ENCODE measurements around the gene KIFBP. TPM values are rescaled to one million over a fixed set of nuclear protein-coding genes. Genes with fewer than 3 reads are reported as not detected.

The KIFBP gene
- total and polyA plus RNA-seq, 2 donors (not counting 3 experiments of a cell fraction or from before 2014, with no cell fraction given): 17.6 to 39.8 TPM

DNA sequence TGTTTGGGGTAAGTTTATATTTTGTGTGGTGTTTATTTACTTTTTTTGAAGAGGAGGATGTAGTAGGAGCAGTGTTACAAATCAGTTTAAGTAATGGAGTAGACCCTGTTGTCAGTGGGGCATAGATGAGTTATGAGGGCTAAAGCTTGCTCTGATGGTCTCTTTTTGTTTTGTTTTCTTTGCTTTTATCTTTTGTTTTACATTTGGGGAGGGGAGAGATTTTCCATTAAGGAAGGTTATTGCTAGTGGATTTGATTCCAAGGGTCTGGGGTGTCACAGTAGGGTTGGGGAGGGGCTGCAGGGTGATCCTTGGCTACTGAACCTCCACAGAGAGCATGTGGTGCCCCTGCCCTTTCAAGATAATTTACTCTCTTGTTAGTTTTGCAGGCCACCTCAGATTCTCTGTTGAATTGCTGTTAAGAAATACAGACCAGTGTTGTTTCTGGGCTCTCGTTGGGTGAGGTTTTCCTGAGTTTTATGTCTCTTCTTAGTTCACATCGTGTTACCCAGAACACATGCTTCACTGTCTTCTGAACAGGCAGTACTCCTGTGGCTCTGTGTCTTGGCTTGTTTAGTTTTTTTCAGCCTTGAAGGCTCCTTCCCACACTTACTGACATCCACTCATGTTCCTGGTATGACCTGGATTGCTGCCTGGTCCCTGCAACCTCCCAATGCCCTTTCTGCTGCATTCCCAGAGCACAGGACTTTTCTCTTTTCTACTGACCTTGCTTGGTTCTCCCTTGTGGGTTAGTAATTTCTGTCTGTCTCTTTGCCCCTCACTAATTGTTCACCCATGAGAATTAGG, 4.2 kb downstream of the KIFBP start:
- FAIRE-seq (no peak), DNase-seq (ENCODE audit: low read depth, low spot score) (no peak)
- dilution Hi-C loops (cut with MboI; ENCODE audit: extremely low pct_ligation_motif_present, low sequenced_read_pairs) (no loop called here), intact Hi-C loops (cut with micrococcal nuclease) (no loop called here)
- H3K4me3 ChIP-seq (replicated peaks in 1 of 3; ENCODE audit: insufficient read depth in 1 of 3, low read depth in 1 of 3, low read length in 3 of 3): no peak overlapping the region
- CTCF ChIA-PET: interaction anchor here (1.0 to 1.4 kb wide), 4 partner anchors 12 to 98 kb away, joined by 3 to 7 read pairs (median 4); no protein-coding TSS in a partner anchor
- no peaks in the 10 kb centered on the region for H3K9me1 ChIP-seq (replicated peaks; ENCODE audit: control insufficient read depth, extremely low read depth, insufficient read depth, low read length)
- H2AFZ ChIP-seq (ENCODE audit: low read depth, low read length): no peak overlapping the region
- no peak for TF ChIP-seq EZH2 (IDR thresholded peaks at IDR 0.05; ENCODE audit: borderline replicate concordance, low read depth, low read length, severe bottlenecking)
- TF ChIP-seq MYC (IDR thresholded peaks at IDR 0.05; ENCODE audit: low read depth, low read length): no peak
- no peak for TF ChIP-seq GATA2 (IDR thresholded peaks at IDR 0.05; ENCODE audit: insufficient read depth, insufficient read length, low read depth, low read length)
- TF ChIP-seq, protein P1, sequence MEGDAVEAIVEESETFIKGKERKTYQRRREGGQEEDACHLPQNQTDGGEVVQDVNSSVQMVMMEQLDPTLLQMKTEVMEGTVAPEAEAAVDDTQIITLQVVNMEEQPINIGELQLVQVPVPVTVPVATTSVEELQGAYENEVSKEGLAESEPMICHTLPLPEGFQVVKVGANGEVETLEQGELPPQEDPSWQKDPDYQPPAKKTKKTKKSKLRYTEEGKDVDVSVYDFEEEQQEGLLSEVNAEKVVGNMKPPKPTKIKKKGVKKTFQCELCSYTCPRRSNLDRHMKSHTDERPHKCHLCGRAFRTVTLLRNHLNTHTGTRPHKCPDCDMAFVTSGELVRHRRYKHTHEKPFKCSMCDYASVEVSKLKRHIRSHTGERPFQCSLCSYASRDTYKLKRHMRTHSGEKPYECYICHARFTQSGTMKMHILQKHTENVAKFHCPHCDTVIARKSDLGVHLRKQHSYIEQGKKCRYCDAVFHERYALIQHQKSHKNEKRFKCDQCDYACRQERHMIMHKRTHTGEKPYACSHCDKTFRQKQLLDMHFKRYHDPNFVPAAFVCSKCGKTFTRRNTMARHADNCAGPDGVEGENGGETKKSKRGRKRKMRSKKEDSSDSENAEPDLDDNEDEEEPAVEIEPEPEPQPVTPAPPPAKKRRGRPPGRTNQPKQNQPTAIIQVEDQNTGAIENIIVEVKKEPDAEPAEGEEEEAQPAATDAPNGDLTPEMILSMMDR (IDR thresholded peaks at IDR 0.05; ENCODE audit: extremely low read depth in 1 of 2, insufficient read depth in 1 of 2, low read depth in 1 of 2, low read length in 2 of 2): no peak
- no peak for TF ChIP-seq FOS (IDR thresholded peaks at IDR 0.05; ENCODE audit: borderline replicate concordance, insufficient read depth, low read length)
- no peak for TF ChIP-seq POLR2AphosphoS5 (IDR thresholded peaks at IDR 0.05; ENCODE audit: insufficient read depth, low read depth, low read length)
- no peak for TF ChIP-seq POLR2A (IDR thresholded peaks at IDR 0.05; ENCODE audit: low read depth, low read length)
- no peak for TF ChIP-seq JUN (IDR thresholded peaks at IDR 0.05; ENCODE audit: borderline replicate concordance, insufficient read depth, insufficient read length, low read depth)
- TF ChIP-seq, protein P2, sequence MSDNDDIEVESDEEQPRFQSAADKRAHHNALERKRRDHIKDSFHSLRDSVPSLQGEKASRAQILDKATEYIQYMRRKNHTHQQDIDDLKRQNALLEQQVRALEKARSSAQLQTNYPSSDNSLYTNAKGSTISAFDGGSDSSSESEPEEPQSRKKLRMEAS (IDR thresholded peaks at IDR 0.05; ENCODE audit: insufficient read depth, insufficient read length): no peak
- no peaks in the 10 kb centered on the region for H3K27me3 ChIP-seq (ENCODE audit: control insufficient read depth in 2 of 2, insufficient read depth in 2 of 2, low read length in 2 of 2)
- no peak overlapping the region for H3K4me2 ChIP-seq (ENCODE audit: insufficient read depth, low read length)
- H3K9ac ChIP-seq (replicated peaks; ENCODE audit: extremely low read depth, insufficient read depth, low read length): no peak overlapping the region
- H3K4me1 ChIP-seq (ENCODE audit: control insufficient read depth, extremely low read depth, insufficient read depth, low read length): peaks cover 25% of the 10 kb centered on the region
- BruUV-seq (replicated peaks): no TSS peak
- H3K27ac ChIP-seq (ENCODE audit: insufficient read depth, low read depth, low read length): no peak overlapping the region
- POLR2A ChIA-PET: interaction anchor here (1.4 kb wide), 1 partner anchor 95 kb away, joined by 4 read pairs; the partner anchor contains the start of gene SRGN
- H4K20me1 ChIP-seq (replicated peaks; ENCODE audit: control insufficient read depth, extremely low read depth, insufficient read depth, low read length): no peaks in the 10 kb centered on the region
- peaks cover 0 to 3% of the 10 kb centered on the region in 2 experiments for H3K36me3 ChIP-seq (ENCODE audit: control insufficient read depth in 2 of 2, extremely low read depth in 1 of 2, insufficient read depth in 2 of 2, low read length in 2 of 2)
- peaks cover 74% of the 10 kb centered on the region for H3K79me2 ChIP-seq (ENCODE audit: control insufficient read depth, insufficient read depth, low read length)
- no peaks in the 10 kb centered on the region for H3K9me3 ChIP-seq (replicated peaks; ENCODE audit: control insufficient read depth, insufficient read depth, low read length)

Data from endothelial cell of umbilical vein (primary cell).